ENCODE results near the gene PBX4. TPM values are rescaled to one million over a fixed set of nuclear protein-coding genes. Genes with fewer than 3 reads are reported as not detected.

The PBX4 gene
- total RNA-seq, 1 donor: 0.45 TPM

DNA sequence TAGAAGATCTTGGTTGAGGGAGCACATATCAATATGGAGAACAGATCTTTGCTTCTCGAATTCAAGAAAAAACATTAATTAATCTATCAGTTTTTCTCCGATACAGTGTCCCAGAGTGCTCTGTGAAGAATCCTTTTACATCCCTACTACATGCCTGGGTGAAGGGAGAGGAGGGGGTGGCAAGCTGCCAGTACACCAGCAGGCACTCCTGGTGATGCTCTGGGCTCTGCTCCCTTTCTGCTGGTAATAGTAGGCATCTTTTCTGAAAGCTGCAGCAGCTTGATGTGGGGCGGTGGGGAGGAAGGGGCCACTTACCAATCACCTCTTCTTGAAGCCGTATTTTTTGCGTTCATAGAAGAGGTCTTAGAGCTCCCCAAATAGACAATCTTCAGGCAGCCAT lies 30.7 kb downstream of the PBX4 start:
- H3K4me3 ChIP-seq (ENCODE audit: low read depth, low read length): no peak overlapping the region
- TF ChIP-seq, protein P1, sequence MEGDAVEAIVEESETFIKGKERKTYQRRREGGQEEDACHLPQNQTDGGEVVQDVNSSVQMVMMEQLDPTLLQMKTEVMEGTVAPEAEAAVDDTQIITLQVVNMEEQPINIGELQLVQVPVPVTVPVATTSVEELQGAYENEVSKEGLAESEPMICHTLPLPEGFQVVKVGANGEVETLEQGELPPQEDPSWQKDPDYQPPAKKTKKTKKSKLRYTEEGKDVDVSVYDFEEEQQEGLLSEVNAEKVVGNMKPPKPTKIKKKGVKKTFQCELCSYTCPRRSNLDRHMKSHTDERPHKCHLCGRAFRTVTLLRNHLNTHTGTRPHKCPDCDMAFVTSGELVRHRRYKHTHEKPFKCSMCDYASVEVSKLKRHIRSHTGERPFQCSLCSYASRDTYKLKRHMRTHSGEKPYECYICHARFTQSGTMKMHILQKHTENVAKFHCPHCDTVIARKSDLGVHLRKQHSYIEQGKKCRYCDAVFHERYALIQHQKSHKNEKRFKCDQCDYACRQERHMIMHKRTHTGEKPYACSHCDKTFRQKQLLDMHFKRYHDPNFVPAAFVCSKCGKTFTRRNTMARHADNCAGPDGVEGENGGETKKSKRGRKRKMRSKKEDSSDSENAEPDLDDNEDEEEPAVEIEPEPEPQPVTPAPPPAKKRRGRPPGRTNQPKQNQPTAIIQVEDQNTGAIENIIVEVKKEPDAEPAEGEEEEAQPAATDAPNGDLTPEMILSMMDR (IDR thresholded peaks at IDR 0.05; ENCODE audit: insufficient read depth, low read length): no peak
- DNase-seq (ENCODE audit: low read depth): no peak

DNA sequence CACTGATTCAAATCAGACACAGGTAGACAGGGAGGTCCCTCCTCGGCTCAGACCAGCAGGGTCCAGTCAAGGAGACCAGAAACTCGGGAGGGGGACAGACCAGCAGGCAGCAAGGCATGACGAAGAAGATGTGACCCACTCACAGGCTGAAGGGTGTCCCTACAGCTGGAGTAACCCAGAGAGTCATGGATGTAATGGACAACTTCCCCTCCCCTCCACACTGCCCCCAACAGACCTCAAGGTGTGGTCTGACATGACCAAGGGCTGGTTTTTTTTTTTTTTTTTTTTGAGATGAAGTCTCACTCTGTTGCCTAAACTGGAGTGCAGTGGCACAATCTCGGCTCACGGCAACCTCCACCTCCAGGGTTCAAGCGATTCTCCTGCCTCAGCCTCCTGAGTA lies 34.1 kb downstream of the PBX4 start:
- TF ChIP-seq, protein P1 (IDR thresholded peaks at IDR 0.05; ENCODE audit: insufficient read depth, low read length): no peak
- no peak for DNase-seq (ENCODE audit: low read depth)
- H3K4me3 ChIP-seq (ENCODE audit: low read depth, low read length): no peak overlapping the region

DNA sequence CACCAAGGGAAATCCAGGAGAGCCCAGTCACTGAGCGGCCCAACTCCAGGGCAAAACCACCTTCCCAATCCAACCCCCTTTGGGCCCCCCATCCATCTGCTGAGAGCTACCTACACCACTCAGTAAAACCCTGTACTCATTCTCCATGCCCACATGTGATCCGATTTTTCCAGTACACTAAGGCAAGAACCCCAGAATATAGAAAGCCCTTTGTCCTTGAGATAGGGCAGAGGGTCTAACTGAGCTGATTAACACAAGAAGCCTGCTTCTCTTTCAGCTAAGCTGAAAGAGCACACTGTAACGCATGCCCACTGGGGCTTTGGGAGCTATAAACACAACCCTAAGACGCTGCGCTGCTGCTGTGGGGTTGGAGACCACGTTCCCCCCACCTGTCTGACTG lies 36.0 kb downstream of the PBX4 start:
- no peak overlapping the region for H3K4me3 ChIP-seq (ENCODE audit: low read depth, low read length)
- TF ChIP-seq, protein P1 (IDR thresholded peaks at IDR 0.05; ENCODE audit: insufficient read depth, low read length): no peak
- DNase-seq (ENCODE audit: low read depth): no peak

DNA sequence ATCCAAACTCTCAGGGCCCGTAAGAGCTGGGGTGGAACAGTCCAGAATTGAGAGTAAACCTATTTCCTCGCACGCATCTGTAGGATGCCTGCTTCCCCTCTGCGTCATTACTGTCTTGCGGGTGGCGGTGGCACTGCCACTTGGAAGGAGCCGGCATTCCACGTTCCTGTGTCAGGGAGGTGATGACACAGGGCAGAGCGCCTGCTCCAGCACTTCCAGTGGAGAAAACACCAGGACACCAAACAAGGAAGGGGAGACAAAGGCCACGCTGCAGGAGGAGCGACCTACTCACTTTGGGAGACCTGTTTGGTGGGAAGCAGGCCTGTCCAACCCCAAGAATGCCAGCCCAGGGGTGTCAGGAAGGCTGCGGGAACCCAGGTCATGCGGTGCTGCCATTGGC lies 37.1 kb downstream of the PBX4 start:
- TF ChIP-seq, protein P1 (IDR thresholded peaks at IDR 0.05; ENCODE audit: insufficient read depth, low read length): no peak
- no peak overlapping the region for H3K4me3 ChIP-seq (ENCODE audit: low read depth, low read length)
- DNase-seq (ENCODE audit: low read depth): no peak

DNA sequence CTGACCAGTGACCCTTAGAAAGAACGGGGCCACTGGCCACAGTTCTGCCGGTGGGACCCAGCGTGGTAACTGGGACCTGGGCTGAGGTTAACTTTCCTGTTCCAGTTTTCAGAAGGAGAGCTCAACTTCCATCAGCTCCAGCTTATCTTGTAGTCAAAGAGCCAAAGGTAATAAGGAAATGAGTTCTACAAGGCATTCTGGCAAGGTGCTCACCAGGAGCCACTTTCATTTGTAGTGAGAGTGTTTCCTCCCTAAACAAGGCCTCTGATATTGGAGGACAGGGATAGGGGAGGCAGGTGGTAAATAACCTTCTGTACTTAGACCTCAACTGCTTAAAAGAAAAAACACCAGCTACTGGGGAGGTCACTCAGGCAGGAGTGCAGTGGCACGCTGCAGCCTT lies 38.1 kb downstream of the PBX4 start:
- TF ChIP-seq, protein P1 (IDR thresholded peaks at IDR 0.05; ENCODE audit: insufficient read depth, low read length): no peak
- DNase-seq (ENCODE audit: low read depth): no peak
- H3K4me3 ChIP-seq (ENCODE audit: low read depth, low read length): no peak overlapping the region

DNA sequence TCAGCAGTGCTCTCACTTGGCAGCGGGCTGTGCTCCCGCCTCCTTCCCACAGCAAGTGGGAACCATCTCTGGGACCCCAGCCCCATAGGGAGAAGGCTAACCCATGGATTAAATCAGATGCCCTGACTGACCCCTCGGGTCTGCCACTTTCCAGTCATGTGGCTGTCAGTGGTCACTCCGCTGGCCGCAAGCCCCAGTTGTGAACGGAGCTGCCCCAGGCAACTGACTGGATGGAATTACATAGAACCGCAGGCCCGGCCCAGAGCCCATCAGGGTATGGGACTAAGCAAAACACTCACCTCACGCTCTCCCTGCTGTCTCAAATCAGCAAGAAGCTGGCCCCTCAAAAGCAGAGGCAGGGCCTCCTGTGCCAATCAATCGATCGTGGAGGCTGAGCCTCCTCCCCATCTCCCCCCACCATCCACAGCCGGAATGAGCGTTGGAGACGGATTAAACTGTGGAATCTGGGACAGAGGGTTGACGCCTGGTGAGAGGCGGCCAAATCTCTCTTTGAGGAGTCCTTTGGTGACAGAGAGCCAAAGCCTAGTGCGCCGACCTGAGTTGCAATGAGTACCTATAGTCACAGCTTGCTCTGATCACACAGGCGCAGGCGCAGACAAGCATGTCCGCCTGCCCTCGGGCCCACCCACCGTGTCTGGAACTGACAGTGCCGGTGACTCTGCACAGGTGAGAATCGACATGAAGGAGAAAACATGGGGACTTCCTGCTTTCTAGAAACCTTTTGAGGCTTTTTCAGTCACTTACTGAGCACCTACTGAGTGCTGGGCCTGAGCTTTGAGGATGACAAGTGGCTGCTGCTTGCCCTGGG lies 38.7 kb downstream of the PBX4 start:
- H3K4me3 ChIP-seq (ENCODE audit: low read depth, low read length): no peak overlapping the region
- TF ChIP-seq, protein P1 (IDR thresholded peaks at IDR 0.05; ENCODE audit: insufficient read depth, low read length): no peak
- DNase-seq (ENCODE audit: low read depth): no peak

DNA sequence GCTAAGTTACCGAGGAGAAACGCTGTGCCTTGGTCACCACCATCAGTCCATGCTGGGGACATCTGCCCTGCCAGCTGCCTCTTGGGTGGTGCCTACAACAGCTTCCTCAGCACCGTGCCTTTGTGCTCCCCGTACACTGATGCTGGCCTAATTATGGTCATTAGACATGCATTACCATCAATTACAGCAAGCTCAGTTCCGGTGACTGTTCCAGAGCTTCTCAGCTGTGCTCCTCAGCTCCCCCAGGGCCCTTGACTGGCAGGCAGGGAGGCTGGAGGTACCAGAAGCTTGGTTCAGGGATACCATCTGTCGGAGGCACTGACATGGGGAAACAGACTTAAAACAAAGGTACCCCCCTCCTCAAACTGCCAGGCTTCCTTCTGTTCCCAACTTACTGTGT lies 40.2 kb downstream of the PBX4 start:
- DNase-seq (ENCODE audit: low read depth): no peak
- TF ChIP-seq, protein P1 (IDR thresholded peaks at IDR 0.05; ENCODE audit: insufficient read depth, low read length): no peak
- no peak overlapping the region for H3K4me3 ChIP-seq (ENCODE audit: low read depth, low read length)
